Thyroid gland (tissue), 4 donors: ENCODE data around the gene COL8A2.

Experiments
- CTCF ChIP-seq, 6 experiments: fragments of 200-600 bp in 3 of 6; fragments of 450-650 bp in 3 of 6; sonication (generic) in 3 of 6; IDR thresholded peaks; one replicate each; pipeline ENCODE4 v1.5.1; 2016 to 2019; ENCODE audit warnings: antibody characterized with exemption in 6 of 6, mild to moderate bottlenecking in 2 of 6, inconsistent platforms in 1 of 6, moderate library complexity in 1 of 6
- POLR2A ChIP-seq, 2 donors: fragments of 450-650 bp; IDR thresholded peaks; one replicate each; pipeline ENCODE4 v1.6.1; 2017; ENCODE audit warnings: antibody characterized with exemption in 2 of 2, mild to moderate bottlenecking in 2 of 2, moderate library complexity in 1 of 2

- TF ChIP-seq CTCF (IDR thresholded peaks at IDR 0.05): no peak
- TF ChIP-seq POLR2A (IDR thresholded peaks at IDR 0.05): no peak
Measured at GRCh38 chr1:36144413-36144812, 19.4 kb upstream of the COL8A2 start.
